ENCODE results near the gene NR4A2.

The NR4A2 gene

GRCh38 chr2:156332534-156333273 lies at the start of gene NR4A2:
Gene NR4A2, minus strand, starts transcription at chr2:156332721. Its CDS starts 2,535 bp downstream, at chr2:156330186.
- DNase-seq = peak; percentile 82

GRCh38 chr2:156380117-156380645 lies 47.7 kb upstream of the NR4A2 start:
- peak; percentile 14 for DNase-seq

DNA sequence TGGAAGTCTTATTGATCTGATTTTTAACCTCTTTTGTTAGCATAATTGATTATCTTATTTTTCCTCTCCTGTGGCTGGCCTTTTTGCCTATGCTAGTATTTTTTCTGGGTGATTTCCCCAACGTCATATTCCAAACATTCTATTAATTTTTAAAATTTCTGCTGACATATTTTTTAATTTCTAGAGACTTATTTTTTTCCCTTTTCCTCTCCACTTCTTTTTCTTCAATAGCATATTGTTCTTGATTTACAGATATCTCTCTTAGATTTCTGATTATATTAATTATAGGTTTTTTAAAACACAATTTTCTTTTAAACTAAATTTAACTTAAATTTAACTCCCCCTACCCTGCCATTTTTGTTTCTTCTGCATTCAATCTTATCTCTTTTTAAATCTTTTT lies 47.2 kb upstream of the NR4A2 start:
- DNase-seq = no peak

DNA sequence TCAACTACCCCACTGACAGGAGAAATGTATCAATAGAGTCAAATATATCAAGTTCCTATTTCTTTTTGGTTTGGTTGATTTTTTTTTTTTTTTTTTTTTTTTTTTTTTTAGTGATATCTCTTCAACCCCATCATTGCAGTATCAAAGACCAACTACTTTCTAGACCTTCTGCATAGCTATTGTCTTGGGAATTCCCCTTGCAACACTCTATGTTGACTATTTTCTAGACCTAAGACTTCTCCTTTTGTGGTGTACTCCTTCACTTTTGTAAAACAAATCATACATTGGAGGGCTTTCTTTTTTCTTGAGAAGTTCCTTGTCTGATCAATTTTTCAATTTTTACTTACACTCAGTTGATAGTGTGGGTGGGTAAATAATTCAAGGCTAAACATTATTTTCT lies 46.5 kb upstream of the NR4A2 start:
- DNase-seq = no peak

- no peak for DNase-seq
These were observed 34.2 kb upstream of the NR4A2 start for GRCh38 chr2:156366753-156367152.

DNA sequence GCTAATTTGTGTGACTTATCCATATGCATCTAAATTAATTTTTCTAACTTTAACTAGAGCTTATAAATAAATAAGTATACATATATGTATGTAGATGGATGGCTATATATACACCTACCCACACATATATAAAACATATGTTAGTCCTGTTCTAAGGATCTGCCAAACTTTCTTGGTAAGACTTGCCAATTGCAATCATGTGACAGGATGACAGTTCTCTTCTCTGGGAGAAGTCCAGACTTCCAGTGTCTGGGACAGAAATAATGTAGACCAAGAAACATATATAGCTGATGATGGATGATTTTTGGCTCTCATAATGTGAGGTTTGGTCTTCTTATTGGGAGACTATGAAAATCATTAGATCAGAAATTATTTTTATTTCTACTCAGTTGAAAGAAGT lies 30.6 kb upstream of the NR4A2 start:
- DNase-seq = no peak

- peak; percentile 67 for DNase-seq
These were observed 23.7 kb upstream of the NR4A2 start for GRCh38 chr2:156356014-156356754.

GRCh38 chr2:156352911-156353310 lies 20.4 kb upstream of the NR4A2 start:
- no peak for DNase-seq

DNA sequence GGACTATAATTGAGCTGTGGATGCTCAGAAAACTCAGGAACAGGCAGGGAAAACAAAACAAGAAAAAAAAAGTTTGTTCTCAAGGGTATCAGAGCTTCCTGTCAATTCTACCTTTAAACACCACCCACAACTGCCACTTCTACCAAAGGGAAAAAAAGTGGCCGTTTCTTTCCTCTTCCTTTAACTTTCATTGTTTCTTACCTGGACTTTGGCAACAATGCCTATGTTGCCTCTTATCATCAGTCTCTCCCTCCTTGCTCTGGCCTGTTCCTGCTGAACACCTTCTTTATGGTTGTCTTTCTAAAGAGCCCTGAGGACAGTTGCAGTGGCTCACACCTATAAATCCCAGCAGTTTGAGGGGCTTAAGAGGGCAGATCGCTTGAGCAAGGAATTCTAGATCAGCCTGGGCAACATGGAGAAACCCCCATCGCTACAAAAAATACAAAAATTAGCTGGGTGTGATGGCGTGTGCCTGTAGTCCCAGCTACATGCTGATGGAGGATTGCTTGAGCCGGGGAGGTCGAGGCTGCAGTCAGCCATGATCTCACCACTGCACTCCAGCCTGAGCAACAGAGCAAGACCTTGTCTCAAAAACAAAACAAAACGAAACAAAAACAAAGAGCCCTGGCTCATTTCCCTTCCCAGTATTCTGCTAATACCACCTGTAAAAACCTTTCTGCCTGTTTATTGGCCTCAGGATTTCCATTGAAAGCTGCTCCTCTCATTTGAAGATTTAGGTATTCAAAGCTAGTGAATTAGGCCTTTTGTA lies 18.0 kb upstream of the NR4A2 start:
- DNase-seq = no peak

GRCh38 chr2:156349605-156350004 lies 17.1 kb upstream of the NR4A2 start:
- DNase-seq = no peak

- DNase-seq = no peak
These were observed 16.6 kb upstream of the NR4A2 start for GRCh38 chr2:156349161-156349560.

DNA sequence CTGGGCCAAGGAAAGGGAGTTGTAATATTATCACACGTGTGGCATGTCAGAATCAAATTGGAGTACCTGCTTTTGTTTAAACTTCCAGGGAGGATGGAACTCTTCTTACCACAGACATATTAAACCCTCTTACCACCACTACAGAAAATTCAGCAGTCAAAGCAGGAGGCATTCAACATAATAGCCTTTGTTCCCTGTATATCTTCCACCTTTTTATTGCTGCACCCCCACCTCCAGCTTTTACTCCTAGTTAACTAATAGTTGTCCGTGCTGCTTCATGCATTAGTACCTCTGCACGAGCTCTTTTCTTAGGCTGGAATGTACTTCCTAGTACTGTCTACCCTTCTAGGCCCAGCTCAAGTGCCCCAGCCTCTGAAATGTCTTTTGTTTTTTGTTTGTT lies 14.9 kb upstream of the NR4A2 start:
- no peak for DNase-seq

- DNase-seq = no peak
These were observed 14.2 kb upstream of the NR4A2 start for GRCh38 chr2:156346731-156347130.

DNA sequence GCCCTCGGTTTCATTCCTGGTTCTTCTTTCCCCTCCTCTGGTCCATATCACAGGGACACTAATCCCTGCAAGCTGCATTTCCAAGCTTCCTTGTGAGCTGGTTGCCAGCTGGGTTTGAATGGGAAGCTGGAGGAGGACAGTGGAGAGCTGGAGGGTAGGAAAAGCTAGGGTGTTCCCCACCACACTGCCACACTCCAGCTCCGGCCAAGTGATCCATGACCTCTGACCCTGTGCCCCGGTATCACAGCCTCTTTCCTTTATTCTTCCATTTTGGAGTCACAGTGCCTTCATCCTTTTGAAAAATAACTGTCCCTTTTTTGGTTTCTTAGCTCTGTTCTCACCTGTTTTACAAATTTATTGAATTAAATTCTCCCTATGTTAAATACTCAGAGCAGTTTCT lies 13.1 kb upstream of the NR4A2 start:
- DNase-seq = no peak

GRCh38 chr2:156343940-156344301 lies 11.4 kb upstream of the NR4A2 start:
- peak; percentile 73 for DNase-seq

GRCh38 chr2:156343096-156343939 lies 10.8 kb upstream of the NR4A2 start:
- DNase-seq = no peak

- peak; percentile 96 for DNase-seq
These were observed 10.0 kb upstream of the NR4A2 start for GRCh38 chr2:156342254-156343095.

GRCh38 chr2:156341452-156342253 lies 9.1 kb upstream of the NR4A2 start:
- DNase-seq = peak; percentile 96

DNA sequence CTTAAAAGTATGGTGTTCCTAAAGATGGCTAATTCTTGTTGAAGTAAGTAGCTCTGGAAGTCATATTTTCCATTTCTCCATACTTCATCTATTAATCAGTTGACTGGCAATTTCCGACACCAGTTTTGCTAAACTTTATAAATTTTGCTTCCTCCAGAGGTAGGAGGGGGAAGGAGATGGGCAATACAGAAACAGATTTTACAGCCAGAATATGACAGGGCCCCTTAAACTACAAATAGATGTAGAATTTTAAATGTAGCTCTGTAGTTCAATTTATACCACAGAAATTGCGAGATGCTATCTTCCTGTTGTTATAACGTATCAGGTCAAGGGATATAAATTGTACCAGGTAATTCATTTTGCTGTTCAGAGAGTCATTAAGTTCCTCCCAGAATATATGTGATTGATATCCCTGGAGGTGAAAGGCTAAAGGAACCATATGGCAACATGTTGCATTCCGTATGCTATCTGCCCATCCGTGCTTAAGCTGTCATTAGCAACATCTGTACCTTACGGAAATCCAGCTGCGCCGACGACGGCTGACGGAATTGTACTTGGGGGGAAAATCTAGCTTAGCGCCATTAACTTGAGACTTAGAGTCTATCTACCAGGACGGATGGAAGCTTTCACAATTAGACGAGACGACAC lies 8.4 kb upstream of the NR4A2 start:
- no peak for DNase-seq

GRCh38 chr2:156340377-156340776 lies 7.9 kb upstream of the NR4A2 start:
- DNase-seq = no peak
